PC-3 (cell line): ENCODE data around the gene C1orf21.

Experiments used
- CTCF ChIP-seq: fragments of 300-600 bp; sonication (generic); conservative IDR thresholded peaks from 2 replicates; pipeline ENCODE4 v1.5.1; 2017; ENCODE audit warnings: antibody characterized with exemption, low read depth, mild to moderate bottlenecking, low read length
- EZH2 ChIP-seq: fragments of 300-600 bp; sonication (generic); IDR thresholded peaks from one replicate; pipeline ENCODE4 v1.6.1; 2017; ENCODE audit warnings: antibody characterized with exemption, mild to moderate bottlenecking, low read length; ENCODE audit not compliant: unreplicated experiment
- EZH2phosphoT487 ChIP-seq: fragments of 300-600 bp; sonication (generic); IDR thresholded peaks from 2 replicates; pipeline ENCODE4 v1.6.1; 2018; ENCODE audit warnings: mild to moderate bottlenecking, antibody characterized with exemption, low read length, borderline replicate concordance

GRCh38 chr1:184447651-184448185 is 60.9 kb downstream of the C1orf21 start:
- TF ChIP-seq CTCF: no peak
- no peak for TF ChIP-seq EZH2
- no peak for TF ChIP-seq EZH2phosphoT487
